Measurements from ENCODE around the gene HYAL2. TPM values are rescaled to one million over a fixed set of nuclear protein-coding genes. Genes with fewer than 3 reads are reported as not detected.
"Not testable (repeated sequence)": the region's sequence is repeated elsewhere in the genome, so short reads cannot be mapped to it uniquely, and the experiment has no call there.

The HYAL2 gene
- polyA plus RNA-seq, 1 experiment: 46.6 TPM

- Histone ChIP-seq H3K4me3 (ENCODE audit: low read depth, low read length) (no peak overlapping the region), H3K27ac (ENCODE audit: low read depth, low read length) (no peak overlapping the region), H3K27me3 (ENCODE audit: control insufficient read depth, insufficient read depth, low read length) (peaks cover 19% of the 10 kb centered on the region), H3K9me3 (ENCODE audit: control insufficient read depth, insufficient read depth, low read length) (no peaks in the 10 kb centered on the region; the same call in 1 of the 2 replicates)
- peak; percentile 71 for TF ChIP-seq CTCF (IDR thresholded peaks at IDR 0.05; ENCODE audit: low read depth, low read length)
- DNase-seq (ENCODE audit: low read depth, low spot score): no peak
- ChIA-PET CTCF (interaction anchor here (0.6 to 1.4 kb wide), 14 partner anchors 13 to 221 kb away, joined by 3 to 7 read pairs (median 4); no protein-coding TSS in a partner anchor), POLR2A (interaction anchor here (1.0 kb wide), 1 partner anchor 38 kb away, joined by 3 read pairs; the partner anchor contains the start of gene GNAI2)
Observed at GRCh38 chr3:50274371-50275104, 48.0 kb downstream of the HYAL2 start.

- no peak for TF ChIP-seq CTCF (IDR thresholded peaks at IDR 0.05; ENCODE audit: low read depth, low read length)
- Histone ChIP-seq H3K27ac (ENCODE audit: low read depth, low read length) (no peak overlapping the region), H3K9me3 (ENCODE audit: control insufficient read depth, insufficient read depth, low read length) (no peaks in the 10 kb centered on the region; the same call in 1 of the 2 replicates), H3K4me3 (ENCODE audit: low read depth, low read length) (no peak overlapping the region), H3K27me3 (ENCODE audit: control insufficient read depth, insufficient read depth, low read length) (peaks cover 19% of the 10 kb centered on the region)
- no peak for DNase-seq (ENCODE audit: low read depth, low spot score)
- CTCF ChIA-PET: no interaction called here
- POLR2A ChIA-PET: no interaction called here
Observed at GRCh38 chr3:50273689-50274065, 48.9 kb downstream of the HYAL2 start.

- H3K27me3 ChIP-seq (ENCODE audit: control insufficient read depth, insufficient read depth, low read length): peaks cover 19% of the 10 kb centered on the region
- peak overlapping the region; percentile 49 for H3K4me3 ChIP-seq (ENCODE audit: low read depth, low read length)
- DNase-seq (ENCODE audit: low read depth, low spot score): no peak
- CTCF ChIA-PET: interaction anchor here (1.0 to 2.5 kb wide), 4 partner anchors 13 to 81 kb away, joined by 4 to 9 read pairs (median 8); no protein-coding TSS in a partner anchor
- no peak overlapping the region for H3K27ac ChIP-seq (ENCODE audit: low read depth, low read length)
- POLR2A ChIA-PET: interaction anchor here (0.7 kb wide), 1 partner anchor 74 kb away, joined by 7 read pairs; no protein-coding TSS in a partner anchor
- peak; percentile 92 for TF ChIP-seq CTCF (IDR thresholded peaks at IDR 0.05; ENCODE audit: low read depth, low read length)
- no peaks in the 10 kb centered on the region; the same call in 1 of the 2 replicates for H3K9me3 ChIP-seq (ENCODE audit: control insufficient read depth, insufficient read depth, low read length)
Observed at GRCh38 chr3:50272911-50273688, 49.4 kb downstream of the HYAL2 start.

- peaks cover 19% of the 10 kb centered on the region for H3K27me3 ChIP-seq (ENCODE audit: control insufficient read depth, insufficient read depth, low read length)
- CTCF ChIA-PET: interaction anchor here (0.6 to 2.5 kb wide), 7 partner anchors 12 to 130 kb away, joined by 3 to 9 read pairs (median 8); no protein-coding TSS in a partner anchor
- not testable (repeated sequence) for H3K4me3 ChIP-seq (ENCODE audit: low read depth, low read length)
Observed at GRCh38 chr3:50272538-50272910, 50.0 kb downstream of the HYAL2 start.

GRCh38 chr3:50271314-50271936, 51.1 kb downstream of the HYAL2 start:
- no peaks in the 10 kb centered on the region; the same call in 1 of the 2 replicates for H3K9me3 ChIP-seq (ENCODE audit: control insufficient read depth, insufficient read depth, low read length)
- no peak overlapping the region for H3K4me3 ChIP-seq (ENCODE audit: low read depth, low read length)
- H3K27ac ChIP-seq (ENCODE audit: low read depth, low read length): no peak overlapping the region
- POLR2A ChIA-PET: interaction anchor here (1.5 kb wide), 1 partner anchor 45 kb away, joined by 8 read pairs; no protein-coding TSS in a partner anchor
- no peak for TF ChIP-seq CTCF (IDR thresholded peaks at IDR 0.05; ENCODE audit: low read depth, low read length)
- no peak for DNase-seq (ENCODE audit: low read depth, low spot score)
- H3K27me3 ChIP-seq (ENCODE audit: control insufficient read depth, insufficient read depth, low read length): peaks cover 15% of the 10 kb centered on the region
- CTCF ChIA-PET: interaction anchor here (0.7 to 2.6 kb wide), 10 partner anchors 11 to 79 kb away, joined by 3 to 11 read pairs (median 4); partner anchors contain the start of gene SLC38A3

More at GRCh38 chr3:50272538-50272910, 50.0 kb downstream of the HYAL2 start:
- DNase-seq (ENCODE audit: low read depth, low spot score); H3K9me3 ChIP-seq (ENCODE audit: control insufficient read depth, insufficient read depth, low read length); H3K27ac ChIP-seq (ENCODE audit: low read depth, low read length): not testable (repeated sequence)
- POLR2A ChIA-PET: interaction anchor here (0.7 to 1.5 kb wide), 3 partner anchors 27 to 74 kb away, joined by 4 to 8 read pairs (median 7); no protein-coding TSS in a partner anchor
